HEK293 (cell line): ENCODE measurements around the gene FRMD4A.

Experiments
- CTCF ChIA-PET: fragments of 350-600 bp; formaldehyde crosslinking; extraction: SDS; loops from one replicate; lab custom pipeline; 2021; ENCODE audit warnings: antibody characterized with exemption; lab: Yijun Ruan, JAX
- POLR2A ChIA-PET: fragments of 300-600 bp; formaldehyde crosslinking; extraction: SDS; loops from one replicate; lab custom pipeline; 2020; ENCODE audit warnings: antibody characterized with exemption, inconsistent platforms; lab: Yijun Ruan, JAX
- H3K27ac ChIP-seq: fragments of 200-500 bp; sonication (Bioruptor generic); 2 replicates; pipeline ENCODE4 v1.5.1; 2014; ENCODE audit warnings: low read depth, low read length, control low read depth, inconsistent platforms; ENCODE audit errors: extremely low read depth
- H3K36me3 ChIP-seq, 2 experiments: fragments of 200-500 bp in 1 of 2; sonication (Bioruptor generic) in 1 of 2; 1 replicate in 1 of 2; 2 replicates in 1 of 2; pipeline ENCODE4 v1.5.1; 2014 to 2017; ENCODE audit warnings: inconsistent platforms in 2 of 2, low read length in 2 of 2; ENCODE audit not compliant: control insufficient read depth in 2 of 2, insufficient read depth in 1 of 2
- H3K4me1 ChIP-seq: fragments of 200-500 bp; sonication (Bioruptor generic); 2 replicates; pipeline ENCODE4 v1.5.1; 2014; ENCODE audit warnings: mild to moderate bottlenecking, low read length, inconsistent platforms; ENCODE audit not compliant: control insufficient read depth, insufficient read depth
- H3K4me3 ChIP-seq: 2 replicates; pipeline ENCODE4 v1.5.1; 2011; ENCODE audit warnings: low read depth, mild to moderate bottlenecking, control low read depth, low read length, moderate library complexity
- H3K9me3 ChIP-seq: fragments of 200-500 bp; sonication (Bioruptor generic); 2 replicates; pipeline ENCODE4 v1.5.1; 2014; ENCODE audit warnings: low read depth, low read length, inconsistent platforms; ENCODE audit not compliant: control insufficient read depth, insufficient read depth
- FEZF1 ChIP-seq: fragments of 450-650 bp; formaldehyde crosslinking; IDR thresholded peaks from 2 replicates; pipeline ENCODE4 v1.5.1; 2016; ENCODE audit warnings: missing biosample characterization, missing genetic modification characterization
- KLF7 ChIP-seq: fragments of 450-650 bp; formaldehyde crosslinking; IDR thresholded peaks from 2 replicates; pipeline ENCODE4 v1.5.1; 2016; ENCODE audit warnings: missing biosample characterization, missing genetic modification characterization, borderline replicate concordance
- KLF9 ChIP-seq: fragments of 450-650 bp; formaldehyde crosslinking; IDR thresholded peaks from 2 replicates; pipeline ENCODE4 v1.5.1; 2016; ENCODE audit warnings: missing biosample characterization, missing genetic modification characterization, low read depth
- RBAK ChIP-seq: fragments of 450-650 bp; formaldehyde crosslinking; IDR thresholded peaks from 2 replicates; pipeline ENCODE4 v1.5.1; 2016; ENCODE audit warnings: missing biosample characterization, missing genetic modification characterization
- SALL2 ChIP-seq: fragments of 450-650 bp; formaldehyde crosslinking; IDR thresholded peaks from 2 replicates; pipeline ENCODE4 v1.5.0; 2017; ENCODE audit warnings: missing biosample characterization, mild to moderate bottlenecking, missing genetic modification characterization, borderline replicate concordance
- SCRT2 ChIP-seq: fragments of 450-650 bp; formaldehyde crosslinking; IDR thresholded peaks from 2 replicates; pipeline ENCODE4 v1.5.1; 2016; ENCODE audit warnings: missing biosample characterization, missing genetic modification characterization
- TRIM28 ChIP-seq: IDR thresholded peaks from 2 replicates; pipeline ENCODE4 v1.6.1; 2011; ENCODE audit warnings: low read length, control low read depth, borderline replicate concordance
- WT1 ChIP-seq: fragments of 450-650 bp; formaldehyde crosslinking; IDR thresholded peaks from 2 replicates; pipeline ENCODE4 v1.5.1; 2016; ENCODE audit warnings: missing biosample characterization, missing genetic modification characterization
- ZFP3 ChIP-seq: fragments of 450-650 bp; formaldehyde crosslinking; IDR thresholded peaks from 2 replicates; pipeline ENCODE4 v1.5.1; 2016; ENCODE audit warnings: low read depth, missing biosample characterization, missing genetic modification characterization
- ZNF2 ChIP-seq: fragments of 450-650 bp; formaldehyde crosslinking; IDR thresholded peaks from 2 replicates; pipeline ENCODE4 v1.5.1; 2016; ENCODE audit warnings: missing biosample characterization, missing genetic modification characterization
- ZNF221 ChIP-seq: fragments of 450-650 bp; formaldehyde crosslinking; IDR thresholded peaks from 2 replicates; pipeline ENCODE4 v1.5.1; 2017; ENCODE audit warnings: missing biosample characterization, missing genetic modification characterization, borderline replicate concordance
- ZNF24 ChIP-seq: fragments of 450-650 bp; formaldehyde crosslinking; IDR thresholded peaks from 2 replicates; pipeline ENCODE4 v1.5.1; 2016; ENCODE audit warnings: missing biosample characterization, missing genetic modification characterization
- ZNF311 ChIP-seq: fragments of 450-650 bp; formaldehyde crosslinking; IDR thresholded peaks from 2 replicates; pipeline ENCODE4 v1.5.1; 2017; ENCODE audit warnings: missing biosample characterization, missing genetic modification characterization, borderline replicate concordance
- ZNF37A ChIP-seq: fragments of 450-650 bp; IDR thresholded peaks from 2 replicates; pipeline ENCODE4 v1.5.1; 2018; ENCODE audit warnings: missing biosample characterization, missing genetic modification characterization
- ZNF391 ChIP-seq: fragments of 450-650 bp; formaldehyde crosslinking; IDR thresholded peaks from 2 replicates; pipeline ENCODE4 v1.5.1; 2016; ENCODE audit warnings: low read depth, missing biosample characterization, missing genetic modification characterization, borderline replicate concordance
- ZNF548 ChIP-seq: fragments of 450-650 bp; formaldehyde crosslinking; IDR thresholded peaks from 2 replicates; pipeline ENCODE4 v1.5.1; 2016; ENCODE audit warnings: missing biosample characterization, missing genetic modification characterization
- ZNF560 ChIP-seq: fragments of 450-650 bp; formaldehyde crosslinking; IDR thresholded peaks from 2 replicates; pipeline ENCODE4 v1.5.1; 2017; ENCODE audit warnings: missing biosample characterization, missing genetic modification characterization, borderline replicate concordance
- ZNF561 ChIP-seq: fragments of 450-650 bp; IDR thresholded peaks from 2 replicates; pipeline ENCODE4 v1.5.1; 2018; ENCODE audit warnings: missing biosample characterization, missing genetic modification characterization, borderline replicate concordance
- ZNF626 ChIP-seq: fragments of 450-650 bp; sonication (Bioruptor Pico); formaldehyde crosslinking; IDR thresholded peaks from 2 replicates; pipeline ENCODE4 v1.5.1; 2018; ENCODE audit warnings: missing biosample characterization, missing genetic modification characterization, inconsistent platforms
- ZNF707 ChIP-seq: fragments of 450-650 bp; formaldehyde crosslinking; IDR thresholded peaks from 2 replicates; pipeline ENCODE4 v1.5.1; 2016; ENCODE audit warnings: missing biosample characterization, missing genetic modification characterization
- ZNF830 ChIP-seq: fragments of 450-650 bp; IDR thresholded peaks from 2 replicates; pipeline ENCODE4 v1.5.0; 2018; ENCODE audit warnings: missing biosample characterization, missing genetic modification characterization, low read depth, mild to moderate bottlenecking, moderate library complexity
- ZNF837 ChIP-seq: fragments of 450-650 bp; formaldehyde crosslinking; IDR thresholded peaks from 2 replicates; pipeline ENCODE4 v1.5.1; 2016; ENCODE audit warnings: missing biosample characterization, missing genetic modification characterization
- ZNF843 ChIP-seq: fragments of 450-650 bp; formaldehyde crosslinking; IDR thresholded peaks from 2 replicates; pipeline ENCODE4 v1.5.1; 2016; ENCODE audit warnings: missing biosample characterization, missing genetic modification characterization
- ZSCAN30 ChIP-seq: fragments of 450-650 bp; IDR thresholded peaks from 2 replicates; pipeline ENCODE4 v1.5.1; 2018; ENCODE audit warnings: missing biosample characterization, mild to moderate bottlenecking, missing genetic modification characterization, moderate library complexity
- TF ChIP-seq, protein P1 (sequence below): fragments of 450-650 bp; formaldehyde crosslinking; IDR thresholded peaks from 2 replicates; pipeline ENCODE4 v1.5.1; 2016; ENCODE audit warnings: missing biosample characterization, missing genetic modification characterization
- TF ChIP-seq, protein P2 (sequence below): fragments of 450-650 bp; IDR thresholded peaks from 2 replicates; pipeline ENCODE4 v1.5.1; 2018; ENCODE audit warnings: missing biosample characterization, mild to moderate bottlenecking, missing genetic modification characterization
- TF ChIP-seq, protein P3 (sequence below): fragments of 450-650 bp; formaldehyde crosslinking; IDR thresholded peaks from 2 replicates; pipeline ENCODE4 v1.5.1; 2016; ENCODE audit warnings: missing biosample characterization, missing genetic modification characterization, low read depth

Gene FRMD4A

DNA sequence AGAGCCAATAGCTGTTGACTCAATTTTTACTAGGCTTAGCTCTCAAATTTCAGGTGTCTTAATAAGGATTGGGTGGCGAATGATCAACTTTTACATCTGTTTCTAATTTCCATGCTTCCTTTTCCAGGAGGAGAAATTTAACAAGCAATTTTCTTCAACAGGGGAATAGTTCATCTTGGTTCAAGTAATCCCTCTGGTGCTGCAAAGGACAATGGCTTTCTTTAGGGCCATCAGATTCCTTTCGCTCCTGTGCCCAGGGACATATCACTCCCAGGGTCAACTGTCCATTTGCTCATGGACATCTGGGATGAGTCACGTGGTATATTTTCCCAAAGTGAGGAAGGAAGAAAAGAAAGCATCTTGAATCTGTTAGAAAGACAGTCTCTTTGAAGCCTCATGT lies 313.3 kb downstream of the FRMD4A start:
- CTCF ChIA-PET, result interaction anchor here (0.5 to 0.7 kb wide), 2 partner anchors 15 to 238 kb away, joined by 3 to 5 read pairs; no protein-coding TSS in a partner anchor
- Histone ChIP-seq H3K9me3 (no peaks in the 10 kb centered on the region), H3K36me3 (no peaks in the 10 kb centered on the region), H3K4me3 (no peak overlapping the region), H3K4me1 (no peaks in the 10 kb centered on the region), H3K27ac (no peak overlapping the region)
- TF ChIP-seq FEZF1 (tag by site-specific recombination) (0 out of 2 replicates have a peak, but pooled peaks have one; percentile 15), ZNF561 (tag by site-specific recombination) (no peak), ZNF221 (tag by site-specific recombination) (no peak)
- POLR2A ChIA-PET, result no interaction called here

DNA sequence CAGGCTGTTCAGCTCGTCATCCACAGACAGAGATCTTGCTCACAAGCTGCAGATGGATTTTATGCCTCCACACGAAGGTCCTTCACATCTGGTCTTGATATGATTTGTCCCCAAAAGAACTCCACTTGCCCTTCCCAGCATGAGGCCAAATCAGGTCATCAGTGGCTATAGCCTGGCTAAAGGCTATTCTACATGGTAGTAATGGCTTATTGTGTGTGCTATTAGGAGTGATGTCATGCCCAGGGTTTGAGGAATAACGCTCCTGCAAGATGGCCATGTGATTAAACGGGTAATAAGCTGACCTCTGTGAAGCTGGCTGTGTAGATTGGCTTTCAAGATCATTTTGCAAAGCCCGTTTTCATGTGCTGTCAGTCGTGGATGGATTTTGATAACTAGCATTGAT lies 313.8 kb downstream of the FRMD4A start:
- TF ChIP-seq ZNF391 (no peak), ZNF626 (tag by site-specific recombination) (no peak), TRIM28 (0 out of 2 replicates have a peak, but pooled peaks have one; percentile 49), ZNF548 (tag by site-specific recombination) (no peak), ZSCAN30 (no peak), SCRT2 (tag by site-specific recombination) (no peak), ZNF311 (tag by site-specific recombination) (no peak), RBAK (tag by site-specific recombination) (no peak), ZNF24 (tag by site-specific recombination) (no peak), KLF7 (tag by site-specific recombination) (no peak), ZNF843 (tag by site-specific recombination) (no peak), KLF9 (tag by site-specific recombination) (no peak), ZNF830 (no peak), ZNF2 (no peak), ZNF560 (no peak), ZNF37A (tag by site-specific recombination) (no peak), ZNF707 (tag by site-specific recombination) (no peak), WT1 (tag by site-specific recombination) (no peak), ZFP3 (tag by site-specific recombination) (no peak), ZNF837 (no peak), SALL2 (no peak)
- TF ChIP-seq, protein P1, sequence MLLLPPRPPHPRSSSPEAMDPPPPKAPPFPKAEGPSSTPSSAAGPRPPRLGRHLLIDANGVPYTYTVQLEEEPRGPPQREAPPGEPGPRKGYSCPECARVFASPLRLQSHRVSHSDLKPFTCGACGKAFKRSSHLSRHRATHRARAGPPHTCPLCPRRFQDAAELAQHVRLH (tag by site-specific recombination), result 0 out of 2 replicates have a peak, but pooled peaks have one; percentile 32
- TF ChIP-seq, protein P2, sequence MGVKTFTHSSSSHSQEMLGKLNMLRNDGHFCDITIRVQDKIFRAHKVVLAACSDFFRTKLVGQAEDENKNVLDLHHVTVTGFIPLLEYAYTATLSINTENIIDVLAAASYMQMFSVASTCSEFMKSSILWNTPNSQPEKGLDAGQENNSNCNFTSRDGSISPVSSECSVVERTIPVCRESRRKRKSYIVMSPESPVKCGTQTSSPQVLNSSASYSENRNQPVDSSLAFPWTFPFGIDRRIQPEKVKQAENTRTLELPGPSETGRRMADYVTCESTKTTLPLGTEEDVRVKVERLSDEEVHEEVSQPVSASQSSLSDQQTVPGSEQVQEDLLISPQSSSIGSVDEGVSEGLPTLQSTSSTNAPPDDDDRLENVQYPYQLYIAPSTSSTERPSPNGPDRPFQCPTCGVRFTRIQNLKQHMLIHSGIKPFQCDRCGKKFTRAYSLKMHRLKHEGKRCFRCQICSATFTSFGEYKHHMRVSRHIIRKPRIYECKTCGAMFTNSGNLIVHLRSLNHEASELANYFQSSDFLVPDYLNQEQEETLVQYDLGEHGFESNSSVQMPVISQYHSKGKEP (tag by site-specific recombination), result no peak
- TF ChIP-seq, protein P3, sequence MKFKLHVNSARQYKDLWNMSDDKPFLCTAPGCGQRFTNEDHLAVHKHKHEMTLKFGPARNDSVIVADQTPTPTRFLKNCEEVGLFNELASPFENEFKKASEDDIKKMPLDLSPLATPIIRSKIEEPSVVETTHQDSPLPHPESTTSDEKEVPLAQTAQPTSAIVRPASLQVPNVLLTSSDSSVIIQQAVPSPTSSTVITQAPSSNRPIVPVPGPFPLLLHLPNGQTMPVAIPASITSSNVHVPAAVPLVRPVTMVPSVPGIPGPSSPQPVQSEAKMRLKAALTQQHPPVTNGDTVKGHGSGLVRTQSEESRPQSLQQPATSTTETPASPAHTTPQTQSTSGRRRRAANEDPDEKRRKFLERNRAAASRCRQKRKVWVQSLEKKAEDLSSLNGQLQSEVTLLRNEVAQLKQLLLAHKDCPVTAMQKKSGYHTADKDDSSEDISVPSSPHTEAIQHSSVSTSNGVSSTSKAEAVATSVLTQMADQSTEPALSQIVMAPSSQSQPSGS (tag by site-specific recombination), result peak; percentile 68; the same call in 1 of the 2 replicates
- POLR2A ChIA-PET, result no interaction called here
- Histone ChIP-seq H3K9me3 (no peaks in the 10 kb centered on the region), H3K4me3 (no peak overlapping the region), H3K36me3 (no peaks in the 10 kb centered on the region), H3K27ac (no peak overlapping the region), H3K4me1 (no peaks in the 10 kb centered on the region)
- CTCF ChIA-PET, result interaction anchor here (0.7 kb wide), 1 partner anchor 16 kb away, joined by 5 read pairs; no protein-coding TSS in a partner anchor
